Fibroblast of the aortic adventitia (primary cell): ENCODE measurements around the gene NELFE. TPM values are rescaled to one million over a fixed set of nuclear protein-coding genes. Genes with fewer than 3 reads are reported as not detected.
"Not testable (repeated sequence)": the region's sequence is repeated elsewhere in the genome, so short reads cannot be mapped to it uniquely, and the experiment has no call there.

Experiments
- DNase-seq: peaks from one replicate; pipeline ENCODE4 v3.0.0-alpha.2; 2010; ENCODE audit warnings: low read depth
- H3K4me3 ChIP-seq: 2 replicates; pipeline ENCODE4 v1.5.1; 2011; ENCODE audit warnings: low read depth, mild to moderate bottlenecking, control low read depth, low read length, moderate library complexity
- total RNA-seq: library from RNA; depleted of rRNA; stranded (reverse); fragments of >200 nt; gene quantifications from 2 replicates; pipeline ENCODE4 v1.2.3, GENCODE V29; 2012; ENCODE audit warnings: low replicate concordance
- TF ChIP-seq, protein P1 (sequence below): IDR thresholded peaks from 2 replicates; pipeline ENCODE4 v1.5.1; 2011; ENCODE audit warnings: mild to moderate bottlenecking, low read length, control low read depth, inconsistent platforms; ENCODE audit not compliant: insufficient read depth

NELFE gene
- total RNA-seq, 1 donor: 109 TPM

DNA sequence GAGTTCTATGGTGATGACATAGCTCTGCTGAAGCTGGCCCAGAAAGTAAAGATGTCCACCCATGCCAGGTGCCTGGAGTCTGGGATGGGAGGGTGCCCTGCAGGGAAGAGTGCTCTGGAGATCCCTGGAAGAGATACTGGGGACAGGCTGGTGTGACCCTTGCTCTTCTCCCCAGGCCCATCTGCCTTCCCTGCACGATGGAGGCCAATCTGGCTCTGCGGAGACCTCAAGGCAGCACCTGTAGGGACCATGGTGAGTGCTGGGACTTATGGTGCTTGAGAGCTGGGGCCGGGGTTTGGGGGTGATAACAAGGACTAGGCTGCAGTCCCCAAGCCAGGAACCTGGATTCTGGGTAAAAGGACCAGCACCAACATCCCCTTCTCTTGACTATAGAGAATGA lies 15.0 kb downstream of the NELFE start:
- no peak overlapping the region for H3K4me3 ChIP-seq
- DNase-seq: no peak
- TF ChIP-seq, protein P1, sequence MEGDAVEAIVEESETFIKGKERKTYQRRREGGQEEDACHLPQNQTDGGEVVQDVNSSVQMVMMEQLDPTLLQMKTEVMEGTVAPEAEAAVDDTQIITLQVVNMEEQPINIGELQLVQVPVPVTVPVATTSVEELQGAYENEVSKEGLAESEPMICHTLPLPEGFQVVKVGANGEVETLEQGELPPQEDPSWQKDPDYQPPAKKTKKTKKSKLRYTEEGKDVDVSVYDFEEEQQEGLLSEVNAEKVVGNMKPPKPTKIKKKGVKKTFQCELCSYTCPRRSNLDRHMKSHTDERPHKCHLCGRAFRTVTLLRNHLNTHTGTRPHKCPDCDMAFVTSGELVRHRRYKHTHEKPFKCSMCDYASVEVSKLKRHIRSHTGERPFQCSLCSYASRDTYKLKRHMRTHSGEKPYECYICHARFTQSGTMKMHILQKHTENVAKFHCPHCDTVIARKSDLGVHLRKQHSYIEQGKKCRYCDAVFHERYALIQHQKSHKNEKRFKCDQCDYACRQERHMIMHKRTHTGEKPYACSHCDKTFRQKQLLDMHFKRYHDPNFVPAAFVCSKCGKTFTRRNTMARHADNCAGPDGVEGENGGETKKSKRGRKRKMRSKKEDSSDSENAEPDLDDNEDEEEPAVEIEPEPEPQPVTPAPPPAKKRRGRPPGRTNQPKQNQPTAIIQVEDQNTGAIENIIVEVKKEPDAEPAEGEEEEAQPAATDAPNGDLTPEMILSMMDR: no peak

DNA sequence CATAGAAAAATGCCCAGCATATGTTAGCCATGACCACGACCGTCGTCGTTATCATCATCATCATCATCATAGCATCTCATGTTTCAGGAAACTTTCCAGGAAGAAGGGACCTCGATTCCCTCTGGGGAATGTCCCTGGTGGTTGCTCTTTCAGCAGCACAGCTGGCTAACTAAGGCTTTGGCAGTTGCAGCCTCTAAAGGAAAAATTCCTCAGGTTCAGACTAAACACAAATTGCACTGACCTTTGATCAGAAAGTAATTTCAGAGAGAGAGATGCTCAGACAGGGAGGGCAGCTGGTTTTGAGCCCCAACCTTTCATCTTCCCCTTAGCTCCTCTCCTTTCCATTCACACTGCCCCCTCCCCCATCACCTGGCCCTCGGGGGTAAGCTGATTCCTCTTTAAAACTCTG lies 18.5 kb downstream of the NELFE start:
- TF ChIP-seq, protein P1: no peak
- DNase-seq: peak; percentile 14
- H3K4me3 ChIP-seq: no peak overlapping the region

DNA sequence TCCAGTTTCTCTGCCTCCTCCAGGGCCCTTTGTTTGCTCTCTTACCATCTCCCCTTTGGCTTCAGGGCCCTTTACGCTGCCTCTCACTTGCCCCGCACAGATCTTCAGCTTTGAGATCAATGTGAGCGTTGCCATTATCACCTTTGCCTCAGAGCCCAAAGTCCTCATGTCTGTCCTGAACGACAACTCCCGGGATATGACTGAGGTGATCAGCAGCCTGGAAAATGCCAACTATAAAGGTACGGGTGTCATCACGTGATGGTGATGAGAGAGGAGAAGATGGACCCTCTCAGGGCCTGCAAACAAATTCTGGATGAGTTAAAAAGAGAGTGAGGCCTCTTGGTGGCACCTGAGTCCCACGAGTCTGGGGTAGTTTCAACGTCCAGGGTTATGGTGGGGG lies 22.9 kb downstream of the NELFE start:
- no peak for DNase-seq
- TF ChIP-seq, protein P1: no peak
- H3K4me3 ChIP-seq: no peak overlapping the region

DNA sequence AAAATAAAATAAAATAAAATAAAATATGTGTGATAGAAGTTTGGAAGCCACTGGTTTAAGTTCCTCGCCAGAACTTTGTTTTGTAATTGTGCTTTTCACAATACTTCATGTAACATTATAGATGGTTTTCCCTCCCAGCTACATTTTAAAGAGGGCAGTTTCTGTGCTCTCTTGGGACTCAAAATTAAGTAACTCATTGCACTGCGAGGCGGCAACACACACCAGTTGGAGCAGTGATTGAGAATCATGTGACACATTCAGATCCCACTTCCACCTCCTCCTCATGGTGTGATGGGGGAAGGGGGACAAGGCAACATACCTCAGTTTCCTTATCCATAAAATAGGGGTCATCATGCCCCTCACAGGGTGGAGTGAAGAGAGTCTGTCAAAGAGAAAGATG lies 23.8 kb downstream of the NELFE start:
- H3K4me3 ChIP-seq: no peak overlapping the region
- DNase-seq: no peak
- TF ChIP-seq, protein P1: no peak

DNA sequence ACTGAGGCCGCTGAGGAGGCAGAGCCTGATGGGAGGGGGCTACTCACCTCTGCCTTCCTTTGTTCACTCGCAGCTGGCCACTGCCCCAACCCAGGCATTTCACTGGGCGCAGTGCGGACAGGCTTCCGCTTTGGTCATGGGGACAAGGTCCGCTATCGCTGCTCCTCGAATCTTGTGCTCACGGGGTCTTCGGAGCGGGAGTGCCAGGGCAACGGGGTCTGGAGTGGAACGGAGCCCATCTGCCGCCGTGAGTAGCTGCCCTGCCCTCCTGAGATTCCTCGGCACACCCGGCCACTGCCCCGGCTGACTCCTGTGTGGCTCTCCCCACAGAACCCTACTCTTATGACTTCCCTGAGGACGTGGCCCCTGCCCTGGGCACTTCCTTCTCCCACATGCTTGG lies 25.2 kb downstream of the NELFE start:
- H3K4me3 ChIP-seq: no peak overlapping the region
- TF ChIP-seq, protein P1: no peak
- no peak for DNase-seq

DNA sequence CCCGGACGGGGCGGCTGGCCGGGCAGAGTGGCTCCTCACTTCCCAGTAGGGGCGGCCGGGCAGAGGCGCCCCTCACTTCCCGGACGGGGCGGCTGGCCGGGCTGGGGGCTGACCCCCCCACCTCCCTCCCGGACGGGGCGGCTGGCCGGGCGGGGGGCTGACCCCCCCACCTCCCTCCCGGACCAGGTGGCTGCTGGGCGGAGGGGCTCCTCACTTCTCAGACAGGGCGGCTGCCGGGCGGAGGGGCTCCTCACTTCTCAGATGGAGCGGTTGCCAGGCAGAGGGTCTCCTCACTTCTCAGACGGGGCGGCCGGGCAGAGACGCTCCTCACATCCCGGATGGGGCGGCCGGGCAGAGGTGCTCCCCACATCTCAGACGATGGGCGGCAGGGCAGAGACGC lies 26.6 kb downstream of the NELFE start:
- not testable (repeated sequence) for DNase-seq

DNA sequence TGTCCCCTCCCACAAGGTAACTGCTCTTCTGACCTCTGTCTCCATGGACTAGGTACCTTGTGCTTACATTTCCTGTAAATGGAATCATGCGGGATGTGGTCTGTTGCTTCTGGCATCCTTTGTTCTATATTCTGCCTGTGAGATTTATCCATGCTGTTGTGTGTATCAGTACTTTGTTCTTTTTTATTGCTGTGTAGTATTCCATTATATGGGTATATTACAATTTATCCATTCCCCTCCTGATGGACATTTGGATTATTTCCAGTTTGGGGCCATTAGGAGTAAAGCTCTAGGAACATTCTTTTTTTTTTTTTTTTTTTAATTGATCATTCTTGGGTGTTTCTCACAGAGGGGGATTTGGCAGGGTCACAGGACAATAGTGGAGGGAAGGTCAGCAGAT lies 27.8 kb downstream of the NELFE start:
- TF ChIP-seq, protein P1: no peak
- no peak overlapping the region for H3K4me3 ChIP-seq
- no peak for DNase-seq

More for the DNA sequence above, 26.6 kb downstream of the NELFE start:
- not testable (repeated sequence) for H3K4me3 ChIP-seq

DNA sequence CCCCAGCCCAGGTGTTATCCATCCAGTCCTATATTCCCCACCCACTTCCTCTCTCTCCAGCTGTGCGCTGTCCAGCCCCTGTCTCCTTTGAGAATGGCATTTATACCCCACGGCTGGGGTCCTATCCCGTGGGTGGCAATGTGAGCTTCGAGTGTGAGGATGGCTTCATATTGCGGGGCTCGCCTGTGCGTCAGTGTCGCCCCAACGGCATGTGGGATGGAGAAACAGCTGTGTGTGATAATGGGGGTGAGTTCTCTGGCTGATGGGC lies 30.2 kb downstream of the NELFE start:
- no peak for DNase-seq
- TF ChIP-seq, protein P1: no peak
- H3K4me3 ChIP-seq: no peak overlapping the region
